Mammary epithelial cell (primary cell): ENCODE results near the gene AGO3.

ENCODE experiments used
- EZH2 ChIP-seq: IDR thresholded peaks from 2 replicates; pipeline ENCODE4 v1.6.1; 2012; ENCODE audit warnings: low read length, inconsistent platforms, borderline replicate concordance
- TF ChIP-seq, protein P1 (sequence below), 2 donors: IDR thresholded peaks in 1 of 2; conservative IDR thresholded peaks in 1 of 2; 2 replicates each; pipeline ENCODE4 v1.5.1; 2011 to 2012; ENCODE audit warnings: inconsistent platforms in 2 of 2, low read length in 2 of 2, mild to moderate bottlenecking in 2 of 2, control low read depth in 1 of 2, low read depth in 1 of 2; ENCODE audit not compliant: insufficient read depth in 1 of 2; ENCODE audit errors: extremely low read depth in 1 of 2

- TF ChIP-seq, protein P1, sequence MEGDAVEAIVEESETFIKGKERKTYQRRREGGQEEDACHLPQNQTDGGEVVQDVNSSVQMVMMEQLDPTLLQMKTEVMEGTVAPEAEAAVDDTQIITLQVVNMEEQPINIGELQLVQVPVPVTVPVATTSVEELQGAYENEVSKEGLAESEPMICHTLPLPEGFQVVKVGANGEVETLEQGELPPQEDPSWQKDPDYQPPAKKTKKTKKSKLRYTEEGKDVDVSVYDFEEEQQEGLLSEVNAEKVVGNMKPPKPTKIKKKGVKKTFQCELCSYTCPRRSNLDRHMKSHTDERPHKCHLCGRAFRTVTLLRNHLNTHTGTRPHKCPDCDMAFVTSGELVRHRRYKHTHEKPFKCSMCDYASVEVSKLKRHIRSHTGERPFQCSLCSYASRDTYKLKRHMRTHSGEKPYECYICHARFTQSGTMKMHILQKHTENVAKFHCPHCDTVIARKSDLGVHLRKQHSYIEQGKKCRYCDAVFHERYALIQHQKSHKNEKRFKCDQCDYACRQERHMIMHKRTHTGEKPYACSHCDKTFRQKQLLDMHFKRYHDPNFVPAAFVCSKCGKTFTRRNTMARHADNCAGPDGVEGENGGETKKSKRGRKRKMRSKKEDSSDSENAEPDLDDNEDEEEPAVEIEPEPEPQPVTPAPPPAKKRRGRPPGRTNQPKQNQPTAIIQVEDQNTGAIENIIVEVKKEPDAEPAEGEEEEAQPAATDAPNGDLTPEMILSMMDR (conservative IDR thresholded peaks at IDR 0.05 in 1 of 2, IDR thresholded peaks at IDR 0.05 in 1 of 2; ENCODE audit: extremely low read depth in 1 of 2, insufficient read depth in 1 of 2, low read depth in 1 of 2, low read length in 2 of 2), result no peak
- no peak for TF ChIP-seq EZH2
Measured at GRCh38 chr1:35936838-35937237, 5.9 kb downstream of the AGO3 start.
